ENCODE results near the gene CNGA3.

CNGA3 gene

DNA sequence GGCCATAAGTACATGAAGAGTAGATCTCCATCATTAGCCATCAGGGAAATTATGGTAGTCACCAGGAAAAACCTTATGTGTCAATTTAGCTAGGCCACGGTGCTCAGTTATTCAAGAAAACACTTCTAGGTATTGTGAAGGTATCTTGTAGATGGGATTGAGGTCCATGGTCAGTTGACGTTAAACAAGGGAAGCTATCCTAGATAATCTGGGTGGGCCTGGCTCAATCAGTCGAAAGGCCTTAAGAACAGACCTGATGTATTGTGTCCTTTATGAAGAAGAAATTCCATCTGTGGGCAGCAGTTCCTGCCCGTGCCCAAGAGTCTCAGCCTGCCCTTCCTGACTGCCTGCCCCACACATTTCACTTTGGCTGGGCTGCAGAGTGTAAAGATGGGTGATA, 16.7 kb upstream of the CNGA3 start:
- DNase-seq, result no peak

GRCh38 chr2:98332989-98333388, 13.3 kb upstream of the CNGA3 start:
- no peak for DNase-seq

GRCh38 chr2:98333922-98334321, 12.3 kb upstream of the CNGA3 start:
- no peak for DNase-seq

DNA sequence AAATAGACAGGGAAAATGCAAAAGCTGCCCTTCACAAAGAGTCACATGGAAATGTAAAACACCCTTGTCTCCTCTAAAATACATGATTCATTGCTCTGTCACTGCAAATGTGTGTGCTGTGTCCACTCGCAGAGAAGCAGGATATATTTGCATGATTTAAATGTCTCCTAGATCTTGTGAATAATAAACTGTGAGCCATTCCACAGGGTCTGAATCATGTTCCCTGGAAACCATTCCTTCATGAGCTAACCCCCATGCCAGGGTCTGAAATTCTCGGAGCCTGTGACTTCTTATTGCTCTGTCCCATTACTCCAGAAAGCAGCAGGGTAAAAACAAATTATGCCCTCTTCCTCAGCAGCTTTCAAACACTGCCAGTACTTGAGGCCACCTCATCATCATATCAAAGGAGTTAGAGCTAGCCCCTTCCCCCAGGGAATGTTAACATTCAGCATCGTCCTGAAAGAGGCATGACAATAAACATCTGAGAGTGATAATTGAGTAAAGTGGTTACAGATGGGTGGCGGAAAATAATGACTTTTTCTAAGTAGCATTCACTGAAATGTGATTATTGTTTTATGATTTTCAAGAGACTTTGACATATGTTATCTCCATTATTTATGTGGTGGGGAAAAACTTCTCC, 11.7 kb upstream of the CNGA3 start:
- DNase-seq, result no peak

DNA sequence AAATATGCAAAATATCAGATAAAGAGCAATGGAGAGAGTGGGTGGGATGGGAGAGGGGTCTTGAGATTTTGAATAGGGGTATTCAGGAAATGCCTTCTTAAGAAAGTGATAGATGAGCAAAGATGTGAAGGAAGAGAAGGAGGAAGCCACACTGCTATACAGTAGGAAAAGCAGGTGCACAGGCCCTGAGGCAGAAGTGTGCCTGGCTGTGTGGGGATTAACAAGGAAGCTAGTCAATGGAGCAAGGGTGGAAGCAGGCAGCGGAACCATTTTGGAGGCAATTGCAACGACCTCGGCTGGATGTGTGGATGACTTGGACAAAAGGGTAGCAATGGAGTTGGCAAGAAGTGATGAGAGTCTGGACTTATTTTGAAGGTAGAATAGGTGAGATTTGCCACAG, 11.0 kb upstream of the CNGA3 start:
- no peak for DNase-seq

GRCh38 chr2:98341241-98341640, 5.0 kb upstream of the CNGA3 start:
- no peak for DNase-seq

DNA sequence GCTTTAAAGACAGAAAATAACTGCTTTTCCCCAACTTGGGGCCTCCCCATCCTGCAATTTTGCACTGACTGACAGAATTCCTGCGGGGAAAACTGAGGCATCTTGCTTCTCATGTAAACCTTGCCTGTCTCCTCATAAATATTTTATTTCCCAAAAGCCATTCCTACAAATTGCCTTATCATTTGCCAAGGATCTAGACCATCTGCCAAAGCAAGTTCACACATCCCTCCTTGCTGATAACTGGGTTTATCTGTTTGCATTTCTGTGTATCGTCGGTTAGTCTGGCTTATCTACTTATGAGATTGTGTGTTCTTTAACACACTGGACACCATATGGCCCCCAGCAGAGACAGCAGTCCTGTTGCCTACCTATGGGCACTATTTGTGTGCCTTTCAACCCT, 3.0 kb upstream of the CNGA3 start:
- DNase-seq, result no peak

DNA sequence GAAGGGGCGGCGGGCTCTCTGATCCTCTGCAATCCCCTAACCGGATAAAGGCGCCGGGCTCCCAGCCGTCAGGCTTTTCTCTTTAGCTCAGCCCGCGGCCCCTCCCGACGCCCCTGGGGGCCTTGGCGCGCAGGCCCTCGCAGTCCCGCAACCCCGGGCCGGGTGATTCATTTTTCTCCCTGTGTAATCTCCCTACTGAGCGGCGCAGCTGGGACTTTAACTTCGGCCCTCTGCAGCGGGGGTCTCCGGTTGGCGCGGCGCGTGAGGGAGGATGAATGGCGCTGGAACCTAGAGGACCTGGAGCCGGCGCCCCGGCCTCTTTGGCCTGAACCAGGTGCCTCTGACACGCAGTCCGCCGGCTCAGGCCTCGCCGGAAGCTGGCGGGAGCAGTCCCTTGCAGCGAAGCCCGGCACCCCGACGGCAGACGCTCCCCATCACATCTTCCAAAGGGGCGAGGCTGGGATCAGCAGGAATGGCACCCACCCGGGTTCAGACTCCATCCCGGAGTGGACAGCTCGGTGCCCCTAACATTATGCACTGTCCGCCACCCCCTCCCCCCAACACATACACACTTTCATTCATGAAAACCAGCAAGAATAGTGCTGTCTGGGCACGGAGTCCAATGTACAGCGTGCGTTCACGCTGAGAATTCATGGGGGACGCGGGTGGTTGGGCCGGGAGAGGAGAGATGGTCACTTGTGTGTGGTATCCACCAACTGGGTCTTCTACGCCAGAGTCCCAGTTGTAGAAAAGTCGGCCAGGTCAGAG, 1.2 kb downstream of the CNGA3 start:
- DNase-seq, result no peak

DNA sequence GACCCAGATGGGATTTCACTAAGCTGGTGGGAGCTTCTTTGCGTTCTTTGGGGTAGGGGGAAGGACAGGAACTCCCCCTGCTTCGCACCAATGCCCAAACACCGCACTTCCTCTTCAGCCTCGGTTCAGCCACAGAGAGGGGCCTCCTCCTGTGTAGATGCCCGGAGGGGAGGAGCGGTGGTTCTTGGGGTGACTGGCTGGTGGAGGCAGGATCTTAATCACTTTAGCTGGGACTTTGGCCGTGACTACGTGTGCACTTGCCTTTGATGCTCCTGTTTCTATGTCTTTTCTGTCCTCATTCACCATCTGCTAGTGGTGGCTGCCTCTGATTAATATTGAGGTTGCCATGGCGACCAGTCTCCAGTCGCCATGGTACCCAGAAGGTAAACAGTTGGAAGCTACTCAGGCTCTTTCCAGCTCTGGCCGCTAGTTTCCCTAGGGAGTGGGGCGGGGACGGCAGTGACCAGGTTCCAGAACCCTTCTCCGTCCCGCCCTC, 1.9 kb downstream of the CNGA3 start:
- DNase-seq, result no peak

- DNase-seq, result no peak
Measured at GRCh38 chr2:98350411-98350810, 4.2 kb downstream of the CNGA3 start.

DNA sequence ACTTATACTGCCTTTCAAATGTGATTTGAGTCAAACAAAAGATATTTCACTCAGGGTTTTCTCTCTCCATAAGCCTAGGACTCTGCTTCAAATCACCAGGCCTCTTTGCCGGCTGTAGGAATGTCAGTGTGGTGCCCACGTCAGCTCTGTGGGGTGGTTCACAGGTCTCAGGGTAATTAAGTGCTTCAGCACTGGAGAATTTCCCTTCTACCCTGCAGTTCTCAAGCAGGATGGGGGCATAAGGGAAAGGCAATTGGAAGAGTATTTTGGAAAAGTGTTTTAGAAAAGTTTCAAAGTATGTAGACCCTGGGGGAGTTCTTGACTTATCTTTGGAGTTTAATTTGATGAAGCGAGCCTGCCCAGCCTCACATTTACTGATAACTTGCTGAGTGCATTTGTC, 9.6 kb downstream of the CNGA3 start:
- DNase-seq, result no peak

DNA sequence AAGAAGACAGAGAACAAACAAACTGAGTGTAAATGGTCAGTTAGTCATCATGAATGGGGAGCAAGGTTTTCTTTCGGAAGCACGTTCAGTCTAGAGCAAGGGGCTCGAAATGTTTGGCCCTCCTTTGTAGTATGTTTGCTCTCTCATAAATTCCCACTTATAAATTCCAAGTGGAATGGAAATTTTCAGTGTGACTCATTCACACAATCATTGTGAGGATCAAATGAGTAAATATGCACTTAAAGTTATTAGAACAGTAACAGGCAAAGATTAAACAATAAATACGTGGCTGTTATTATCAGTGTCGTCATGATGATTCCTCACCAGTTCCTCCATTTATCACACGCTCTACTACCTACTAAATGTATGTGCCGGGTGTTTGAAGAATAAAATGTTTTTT, 10.5 kb downstream of the CNGA3 start:
- DNase-seq, result no peak

GRCh38 chr2:98357849-98358248, 11.6 kb downstream of the CNGA3 start:
- DNase-seq, result no peak

DNA sequence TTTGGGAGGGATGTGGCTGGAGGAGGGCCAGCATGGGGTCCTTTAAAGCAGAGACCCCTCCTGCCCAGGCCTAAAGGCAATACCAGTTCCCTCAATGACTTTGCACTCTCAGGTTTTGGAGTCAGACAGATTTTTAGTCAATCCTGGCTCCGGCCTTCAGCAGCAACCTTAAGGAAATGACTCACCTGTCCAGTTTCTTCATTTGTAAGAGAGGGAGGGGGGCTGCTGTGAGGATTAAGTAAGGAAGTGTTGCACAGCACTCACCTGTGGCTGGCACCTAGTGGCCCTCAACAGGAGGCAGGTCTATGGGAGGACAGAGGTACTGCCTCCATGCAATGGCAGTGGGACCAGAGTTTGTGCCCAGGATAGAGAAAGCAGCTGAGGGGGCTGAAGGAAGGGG, 13.7 kb downstream of the CNGA3 start:
- DNase-seq, result no peak

DNA sequence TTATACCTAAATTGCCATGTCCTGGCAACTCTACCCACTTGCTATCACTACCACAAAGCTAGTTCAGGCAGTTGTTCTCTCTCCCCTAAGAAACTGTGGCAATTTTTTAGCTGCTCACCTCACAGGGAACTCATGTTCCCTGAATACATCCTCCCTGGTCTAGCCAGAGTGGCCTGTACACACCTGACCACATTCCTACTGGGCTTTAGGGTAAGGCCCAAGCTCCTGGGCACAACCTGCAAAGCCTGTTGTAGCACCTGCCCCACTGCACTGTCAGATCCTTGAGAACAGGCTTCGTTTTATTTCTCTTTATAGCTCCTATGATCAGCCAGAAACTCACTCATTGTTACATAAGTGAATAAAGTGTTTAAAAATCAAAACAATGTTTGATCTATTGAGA, 21.5 kb downstream of the CNGA3 start:
- no peak for DNase-seq

DNA sequence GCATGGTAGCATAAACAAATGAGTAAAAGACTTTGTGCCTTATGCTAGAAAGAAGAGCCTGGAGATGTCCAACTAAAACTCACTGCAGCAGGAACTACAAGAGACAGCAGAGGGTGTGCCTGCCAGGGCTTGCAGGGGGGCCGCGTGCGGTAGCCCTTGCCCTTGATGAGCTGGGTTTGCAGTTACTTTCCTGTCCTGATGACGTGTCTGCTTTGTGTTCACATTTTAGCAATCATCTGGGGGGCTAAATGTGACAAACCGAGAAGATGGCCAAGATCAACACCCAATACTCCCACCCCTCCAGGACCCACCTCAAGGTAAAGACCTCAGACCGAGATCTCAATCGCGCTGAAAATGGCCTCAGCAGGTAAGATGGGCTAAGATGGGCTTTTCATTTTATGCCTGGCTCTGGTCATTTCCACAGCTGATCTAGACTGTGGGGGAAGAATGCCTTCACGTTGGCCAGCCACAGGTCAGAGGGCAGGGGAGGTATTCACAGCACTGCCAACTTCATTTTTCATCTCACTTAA, 23.5 kb downstream of the CNGA3 start:
- no peak for DNase-seq

DNA sequence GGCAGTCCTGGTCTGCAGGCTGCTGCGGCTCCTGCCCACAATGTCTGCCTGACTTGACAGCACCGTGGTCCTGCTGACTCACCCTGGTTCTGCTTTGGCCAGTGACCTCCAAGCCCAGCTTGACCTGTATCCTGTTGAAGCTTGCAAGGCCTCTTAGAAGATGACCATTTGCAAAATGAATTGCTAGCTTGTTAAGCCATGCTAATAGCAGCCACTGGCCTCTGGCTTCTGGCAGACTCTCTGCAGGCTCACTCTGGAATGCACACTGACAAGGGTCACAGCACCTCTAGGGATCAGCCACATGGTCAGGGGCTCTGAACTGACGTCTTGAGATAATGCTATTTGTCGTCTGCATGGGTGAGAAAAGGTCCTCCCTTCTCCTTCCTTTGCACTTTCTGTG, 25.9 kb downstream of the CNGA3 start:
- peak; percentile 30 for DNase-seq

DNA sequence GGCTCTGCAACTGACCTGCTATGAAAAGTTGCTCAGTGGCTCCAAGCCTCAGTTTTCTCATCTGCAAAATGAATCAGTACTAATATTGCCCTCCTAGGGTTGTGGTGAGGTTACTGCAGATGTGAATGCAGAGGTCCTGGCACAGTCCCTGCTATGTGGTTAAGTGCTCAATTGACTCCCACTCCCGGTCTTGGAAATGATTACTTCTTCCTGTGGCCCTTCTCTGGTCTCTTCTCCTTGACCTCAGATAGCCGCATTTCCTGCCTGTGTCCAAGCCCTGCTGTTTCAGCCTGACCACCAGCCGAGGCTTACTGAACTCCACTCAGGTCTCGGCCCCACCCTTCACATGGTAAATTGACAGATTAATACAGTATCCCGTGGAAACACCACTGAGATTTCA, 26.3 kb downstream of the CNGA3 start:
- DNase-seq, result peak; percentile 19

DNA sequence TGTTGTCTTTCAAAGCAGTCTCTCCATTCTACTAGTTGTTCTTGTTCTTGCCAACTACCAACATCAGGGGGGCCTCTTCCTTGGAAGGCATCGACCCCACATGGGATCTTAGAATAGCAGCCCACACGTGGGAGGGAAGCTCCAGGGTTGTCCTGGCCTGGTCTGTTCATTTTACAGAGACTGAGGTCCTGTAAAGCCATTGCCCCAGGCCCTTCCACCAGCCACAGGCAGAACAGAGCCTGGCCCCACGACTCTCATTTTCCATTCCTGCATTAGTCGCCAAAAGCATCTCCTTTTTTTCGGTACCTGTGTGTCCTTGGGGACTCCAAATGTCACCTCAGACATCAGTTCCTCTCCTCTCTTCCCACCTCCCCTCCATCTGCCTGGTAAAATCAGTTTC, 28.0 kb downstream of the CNGA3 start:
- no peak for DNase-seq

- DNase-seq, result no peak
Measured at GRCh38 chr2:98374958-98375570, 28.8 kb downstream of the CNGA3 start.

- DNase-seq, result no peak
Measured at GRCh38 chr2:98376301-98376910, 30.1 kb downstream of the CNGA3 start.

GRCh38 chr2:98376996-98377395, 30.7 kb downstream of the CNGA3 start:
- DNase-seq, result no peak

- DNase-seq, result no peak
Measured at GRCh38 chr2:98377544-98377943, 31.3 kb downstream of the CNGA3 start.

DNA sequence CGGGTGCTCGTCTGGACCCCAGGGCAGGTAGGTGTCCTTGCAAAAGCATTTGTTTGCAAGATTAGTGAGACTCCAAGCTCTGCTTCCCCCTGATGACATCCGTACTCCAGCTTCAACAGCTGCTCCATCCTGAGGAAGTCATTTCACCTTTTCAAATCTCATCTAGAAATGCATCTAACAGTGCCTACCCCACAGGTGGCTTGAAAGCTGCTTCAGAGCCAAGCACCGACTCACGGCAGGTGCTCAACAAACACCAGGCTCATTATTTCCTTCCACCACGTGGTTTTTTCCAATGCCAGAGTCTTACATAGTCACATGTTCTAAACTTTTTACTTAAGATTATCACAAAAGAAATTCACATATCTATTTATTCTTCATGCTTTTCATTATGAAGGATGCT, 31.9 kb downstream of the CNGA3 start:
- DNase-seq, result no peak
